Kidney glomerular epithelial cell (primary cell): Measurements from ENCODE around the gene LACTBL1.
A peak's percentile ranks its signal among the peaks of the same experiment; 100 is the strongest.

Experiments
- DNase-seq: peaks from one replicate; lab custom pipeline; 2025; lab: John Stamatoyannopoulos, UW

The LACTBL1 gene

DNA sequence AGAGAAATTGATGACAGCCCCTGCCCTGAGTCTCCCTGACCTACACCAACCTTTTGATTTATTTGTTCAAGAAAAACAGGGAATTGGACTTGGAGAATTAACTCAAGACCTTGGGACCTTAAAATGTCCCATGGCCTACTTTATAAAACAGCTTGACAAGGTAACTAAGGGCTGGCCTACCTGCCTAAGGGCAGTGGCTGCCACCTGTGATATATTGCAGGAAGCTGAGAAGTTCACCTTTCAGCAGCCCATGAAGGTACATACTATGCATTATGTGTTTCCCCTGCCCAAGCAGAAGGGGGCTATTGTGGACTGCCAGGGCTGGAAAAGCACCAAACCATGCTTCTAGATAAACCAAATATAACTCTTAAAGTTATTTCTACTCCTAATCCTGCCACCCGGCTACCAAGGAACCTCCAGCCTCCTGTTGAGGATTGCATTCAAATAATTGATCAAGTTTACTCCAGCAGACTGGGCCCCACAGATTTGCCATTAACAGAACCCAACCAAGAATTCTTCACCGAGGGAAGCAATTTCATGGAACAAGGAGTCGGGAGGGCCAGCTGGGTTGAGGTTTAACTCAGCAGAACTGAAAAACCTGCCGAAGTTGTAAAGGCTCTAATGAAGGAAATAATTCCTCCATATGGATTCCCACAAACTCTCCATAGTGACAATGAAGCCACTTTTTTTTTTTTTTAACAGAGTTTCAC is 28.2 kb downstream of the LACTBL1 start:
- no peak for DNase-seq

DNA sequence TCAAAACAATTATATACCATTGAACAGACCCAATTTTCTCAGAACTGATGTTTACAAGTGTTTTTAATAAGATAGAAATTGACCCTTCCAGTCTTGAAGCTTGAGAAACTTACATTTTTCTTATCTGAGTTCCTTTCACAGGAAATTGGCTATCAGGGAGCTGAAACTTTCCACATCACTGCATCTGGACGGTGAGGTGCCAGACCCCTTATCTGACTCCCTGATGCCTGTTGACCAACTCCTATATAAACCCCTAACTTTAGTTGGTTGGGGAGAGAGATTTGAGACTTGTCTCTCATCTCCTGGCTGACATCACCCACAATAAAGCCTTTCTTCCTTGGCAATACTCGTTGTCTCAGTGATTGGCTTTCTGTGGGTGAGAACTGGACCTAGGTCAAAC is 31.4 kb downstream of the LACTBL1 start:
- DNase-seq = no peak

DNA sequence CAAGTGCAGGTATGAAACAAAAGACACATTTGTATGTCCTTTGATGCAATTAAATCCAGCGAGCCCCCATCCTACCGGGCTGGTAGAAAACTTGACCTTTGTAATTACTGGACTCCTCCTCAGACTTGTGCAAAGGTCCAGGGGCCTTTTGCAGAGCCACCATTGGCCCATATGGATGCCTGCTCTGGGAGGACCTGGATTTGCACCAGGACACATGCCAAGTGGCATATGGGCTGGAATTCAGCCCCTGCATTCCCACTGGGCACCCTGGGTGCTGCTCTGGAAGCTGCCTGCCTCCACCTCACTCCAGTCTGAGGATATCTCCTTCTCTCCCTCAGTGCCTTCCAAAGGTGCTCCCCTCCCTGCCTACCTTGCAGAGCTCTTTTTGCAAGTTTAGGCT is 36.0 kb downstream of the LACTBL1 start:
- DNase-seq = no peak

DNA sequence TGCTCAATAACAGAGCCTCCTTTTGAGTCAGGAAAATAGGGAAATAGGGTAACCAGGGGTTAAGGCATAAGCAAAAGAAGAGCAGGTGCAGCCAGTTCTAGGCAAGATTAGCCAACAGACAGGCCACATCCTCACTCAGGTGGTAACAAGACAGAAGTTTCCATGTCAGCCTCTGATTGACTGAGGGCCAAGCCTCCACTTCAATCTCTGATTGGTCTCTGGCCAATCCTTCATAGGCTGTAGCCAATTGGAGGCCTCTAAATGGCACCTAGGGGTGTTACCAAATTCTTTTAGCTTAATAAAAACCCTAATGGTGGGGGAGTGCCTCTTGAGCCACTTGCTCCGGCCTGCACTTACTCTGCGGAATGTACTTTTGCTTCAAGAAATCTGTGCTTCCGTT is 37.2 kb downstream of the LACTBL1 start:
- DNase-seq = no peak

DNA sequence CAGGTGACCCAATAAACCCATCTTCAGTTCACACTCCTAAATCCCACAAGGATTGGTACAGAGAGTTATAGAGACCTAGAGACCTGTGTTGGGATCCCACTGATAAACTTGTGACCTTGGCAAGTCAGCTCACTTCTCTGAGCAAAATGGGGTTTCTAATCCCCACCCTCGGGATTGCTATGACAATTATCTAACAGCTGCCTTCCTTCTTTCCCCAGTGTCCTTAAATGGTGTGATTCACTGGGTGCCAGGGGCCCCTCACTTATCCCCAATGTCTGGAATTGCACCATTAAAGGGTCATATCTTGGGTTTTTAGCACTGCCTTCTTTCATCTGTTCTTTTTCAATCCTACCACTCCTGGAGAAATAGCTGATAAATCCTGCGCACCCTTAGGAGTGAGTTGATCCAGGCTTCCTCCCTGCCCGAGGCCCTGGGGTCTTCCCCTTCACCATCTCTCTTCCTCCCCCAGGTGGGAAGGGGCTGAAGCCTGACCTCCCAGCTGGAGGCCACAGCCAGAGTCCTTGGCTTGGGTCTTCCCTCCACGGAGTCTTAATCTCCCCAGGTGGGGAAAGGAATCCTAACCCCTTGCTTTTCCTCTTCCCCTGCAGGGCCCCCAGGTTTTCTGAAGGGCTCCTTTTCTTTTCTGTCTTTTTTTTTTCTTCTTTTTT is 39.7 kb downstream of the LACTBL1 start:
- DNase-seq = no peak

DNA sequence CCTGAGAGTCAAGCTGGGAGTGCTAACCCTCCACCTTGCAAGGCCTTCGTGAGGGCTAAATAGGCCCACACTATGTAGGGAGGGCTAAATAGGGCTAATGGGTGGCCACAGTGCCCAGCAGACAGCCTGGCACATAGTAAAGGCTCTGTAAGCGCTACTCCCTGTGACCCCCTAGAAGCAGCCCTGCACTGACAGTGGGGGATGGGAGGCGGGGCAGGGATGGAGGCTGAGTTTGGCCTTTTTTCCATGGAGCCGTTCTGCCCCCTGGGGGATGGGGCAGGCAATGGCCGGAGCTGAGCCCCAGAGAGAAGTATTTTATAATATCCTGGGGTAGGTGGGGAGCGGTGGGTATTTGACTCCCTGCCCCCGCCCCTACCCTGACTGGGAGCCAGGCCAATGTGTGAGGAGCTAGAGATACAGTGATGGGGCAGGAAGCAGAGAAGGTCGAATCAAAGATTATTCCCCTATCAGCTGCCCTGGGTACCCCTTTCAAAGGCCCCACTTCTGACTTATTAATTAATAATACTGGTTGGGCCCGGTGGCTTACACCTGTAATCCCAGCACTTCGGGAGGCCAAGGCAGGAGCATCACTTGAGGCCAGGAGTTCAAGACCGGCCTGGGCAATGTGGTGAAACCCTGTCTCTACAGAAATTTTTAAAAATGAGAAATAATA is 42.3 kb downstream of the LACTBL1 start:
- DNase-seq = peak; percentile 20

DNA sequence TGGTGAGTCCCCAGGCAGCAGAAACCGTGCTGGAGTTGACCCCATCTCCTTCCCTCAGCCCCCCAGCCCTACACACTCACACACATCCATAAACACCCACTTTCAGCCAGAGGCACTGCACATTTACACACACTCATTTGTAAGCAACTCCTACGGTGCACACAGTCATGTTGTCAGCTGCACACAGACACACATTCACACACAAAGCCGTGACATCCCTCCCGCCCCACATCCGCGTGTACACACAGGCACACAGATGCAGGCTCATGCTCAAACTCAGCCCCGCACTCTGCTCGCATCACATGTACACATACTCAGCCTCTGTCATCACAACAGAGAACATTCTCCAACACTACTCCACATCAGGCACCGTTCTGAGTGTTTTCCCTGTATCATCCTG is 47.6 kb downstream of the LACTBL1 start:
- no peak for DNase-seq

DNA sequence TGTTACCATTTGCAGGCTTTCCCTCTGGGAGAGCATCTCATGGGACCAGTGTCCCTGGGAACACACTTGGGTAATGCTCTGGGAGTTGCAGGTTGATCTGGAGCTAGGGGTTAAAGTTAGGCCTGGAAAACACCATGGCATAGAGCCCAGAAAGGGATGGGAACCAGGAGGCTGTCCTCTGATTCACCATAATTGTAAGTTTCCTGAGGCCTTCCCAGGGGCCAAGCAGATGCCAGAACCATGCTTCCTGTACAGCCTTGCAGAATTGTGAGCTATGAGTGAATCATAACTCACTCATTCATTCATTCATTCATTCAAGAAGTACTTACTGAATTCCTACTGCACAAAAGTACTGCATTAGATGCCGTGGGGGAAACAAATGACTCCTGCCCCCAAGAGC is 50.0 kb downstream of the LACTBL1 start:
- DNase-seq = no peak

DNA sequence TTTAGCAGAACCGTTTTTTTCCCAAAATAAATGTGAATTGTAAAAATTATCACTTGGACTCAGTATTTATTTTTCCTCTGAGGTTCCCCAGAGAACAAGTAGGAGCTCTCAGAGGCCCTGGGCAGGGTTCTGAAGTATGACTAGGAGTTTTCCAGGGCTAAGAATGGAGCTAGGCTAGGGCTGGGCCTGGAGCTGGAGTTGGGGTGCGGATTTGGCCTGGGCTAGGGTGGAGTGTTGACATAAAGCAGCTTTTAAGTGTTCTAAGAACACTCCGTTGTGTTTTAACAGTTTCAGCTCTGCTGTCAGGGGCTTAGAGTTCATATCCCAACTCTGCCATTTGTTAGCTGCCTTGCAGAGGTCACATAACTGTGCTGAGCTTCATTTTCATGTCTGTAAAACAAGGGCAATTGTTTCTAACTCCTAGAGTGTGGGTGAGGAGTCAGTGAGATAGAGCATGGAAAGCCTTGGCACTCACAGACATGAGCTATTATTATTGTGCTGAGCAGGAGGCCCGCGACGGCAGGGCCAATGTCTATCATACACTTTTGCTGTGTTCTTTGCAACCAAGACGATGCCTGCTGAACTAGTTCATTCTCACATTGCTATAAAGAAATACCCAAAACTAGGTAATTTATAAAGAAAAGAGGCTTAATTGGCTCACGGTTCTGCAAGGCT is 51.1 kb downstream of the LACTBL1 start:
- no peak for DNase-seq

DNA sequence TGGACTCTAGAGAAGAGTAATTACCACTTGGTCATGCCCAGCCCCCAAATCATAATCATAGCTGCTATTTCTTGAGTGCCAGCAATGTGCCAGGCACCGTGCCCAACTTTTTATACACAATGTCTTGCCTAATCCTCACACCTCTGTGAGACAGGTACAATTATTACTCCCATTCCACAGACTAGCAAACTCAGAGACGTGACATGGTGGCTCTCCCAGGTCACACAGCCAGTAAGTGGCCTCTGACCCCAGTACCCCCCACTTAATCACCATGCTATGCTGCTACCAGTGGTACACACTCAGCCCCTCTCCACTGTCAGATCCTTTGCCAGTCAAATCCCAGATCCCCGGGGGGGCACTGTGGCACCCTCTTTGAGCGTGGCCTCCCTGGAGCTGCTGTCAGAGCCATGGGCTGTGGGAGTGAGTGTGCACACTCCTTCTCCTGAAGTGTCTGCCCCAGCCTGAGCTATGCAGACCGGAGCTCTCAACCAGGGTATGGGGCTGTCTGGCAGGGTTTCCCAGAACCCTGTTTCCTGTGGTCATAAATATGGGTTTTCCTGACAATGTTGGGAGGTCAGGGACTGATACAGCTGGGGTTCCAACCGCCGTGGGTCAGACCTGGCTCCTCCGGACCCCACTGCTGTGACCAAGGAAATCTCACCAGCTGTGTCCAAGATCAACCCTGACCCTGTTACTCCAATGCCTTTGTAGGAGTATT is 51.8 kb downstream of the LACTBL1 start:
- DNase-seq = no peak

DNA sequence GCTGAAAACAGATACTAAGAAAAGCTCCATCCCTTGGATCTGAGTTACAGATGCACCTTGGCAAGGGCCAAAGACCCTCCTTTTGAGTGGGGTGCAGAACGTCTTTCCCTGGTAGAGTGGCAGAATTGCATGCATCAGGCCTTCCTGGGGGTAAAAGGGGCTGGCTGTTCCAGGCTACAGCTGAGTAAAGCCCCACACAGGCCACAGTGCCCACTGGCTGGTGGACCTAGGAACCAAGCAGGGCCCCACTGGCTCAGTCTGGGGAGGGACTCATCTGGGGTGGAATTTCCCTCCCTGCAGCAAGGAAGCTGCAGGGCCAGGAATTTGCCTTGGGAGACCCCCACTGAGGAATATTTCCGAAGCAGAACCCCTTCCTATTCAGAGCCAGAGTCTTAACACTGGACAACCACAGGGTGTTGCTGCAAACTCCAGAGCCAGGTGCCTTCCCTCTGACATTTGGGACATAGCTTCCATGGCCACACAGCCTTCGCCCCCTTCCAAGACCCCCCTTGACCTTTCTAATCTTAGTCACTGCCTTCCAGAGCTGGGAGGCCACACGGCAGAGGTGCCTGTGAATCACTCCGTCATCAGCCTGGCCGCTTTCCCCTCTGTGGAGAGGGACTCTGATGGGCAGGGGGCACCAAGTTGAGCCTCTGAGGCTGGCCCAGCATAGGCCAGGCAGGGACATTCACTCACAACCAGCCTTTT is 52.5 kb downstream of the LACTBL1 start:
- no peak for DNase-seq

DNA sequence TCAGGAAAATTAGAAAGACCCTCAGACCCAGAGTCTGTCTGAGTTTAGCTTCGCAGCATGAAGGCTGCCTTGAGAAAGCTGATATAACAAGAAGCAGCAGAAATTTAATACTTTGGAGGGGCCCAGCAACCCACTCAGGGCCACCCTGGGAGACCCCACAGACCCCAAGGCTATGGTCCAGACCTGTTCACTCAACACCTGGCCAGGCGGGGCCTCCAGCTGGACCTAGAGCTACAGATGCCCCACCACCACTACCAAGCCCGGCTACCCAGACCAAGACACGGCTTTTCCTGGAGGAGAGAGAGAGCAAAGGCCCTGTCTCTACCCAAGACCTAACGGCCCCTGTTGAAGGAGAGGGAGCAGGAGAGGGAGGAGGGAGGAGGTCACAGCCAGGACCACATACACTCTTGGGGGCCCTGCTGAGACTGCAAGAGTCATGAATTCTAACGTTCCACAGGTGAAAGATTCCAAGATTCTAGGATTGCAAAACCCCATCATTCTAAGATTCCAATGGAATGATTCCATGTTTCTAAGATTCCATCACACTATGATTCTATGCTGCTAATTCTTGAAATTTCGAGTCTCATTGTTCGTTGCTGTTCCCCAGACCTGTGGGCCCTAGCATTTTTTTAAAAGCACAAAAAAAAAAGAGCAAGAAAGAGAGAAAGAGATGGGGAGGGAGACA is 53.2 kb downstream of the LACTBL1 start:
- DNase-seq = peak; percentile 22

DNA sequence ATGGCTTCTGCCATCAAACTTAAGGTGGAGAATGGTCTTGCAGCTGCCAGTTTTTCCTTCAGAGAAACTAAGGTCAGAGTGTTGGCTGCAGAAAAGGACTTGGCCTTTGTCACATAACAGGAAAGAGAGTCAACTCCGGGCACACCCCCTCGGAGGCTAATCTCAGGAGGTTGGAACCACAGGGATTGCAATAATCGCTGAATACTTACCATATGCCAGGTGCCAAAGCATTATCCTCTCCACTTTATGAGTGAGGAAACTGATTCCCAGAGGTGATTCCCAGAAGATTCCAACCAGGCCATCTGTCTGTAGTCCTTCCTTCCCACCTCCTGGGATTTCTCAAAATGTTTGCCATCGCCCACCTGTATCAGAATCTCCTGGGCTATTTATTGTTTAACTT is 54.0 kb downstream of the LACTBL1 start:
- DNase-seq = no peak

DNA sequence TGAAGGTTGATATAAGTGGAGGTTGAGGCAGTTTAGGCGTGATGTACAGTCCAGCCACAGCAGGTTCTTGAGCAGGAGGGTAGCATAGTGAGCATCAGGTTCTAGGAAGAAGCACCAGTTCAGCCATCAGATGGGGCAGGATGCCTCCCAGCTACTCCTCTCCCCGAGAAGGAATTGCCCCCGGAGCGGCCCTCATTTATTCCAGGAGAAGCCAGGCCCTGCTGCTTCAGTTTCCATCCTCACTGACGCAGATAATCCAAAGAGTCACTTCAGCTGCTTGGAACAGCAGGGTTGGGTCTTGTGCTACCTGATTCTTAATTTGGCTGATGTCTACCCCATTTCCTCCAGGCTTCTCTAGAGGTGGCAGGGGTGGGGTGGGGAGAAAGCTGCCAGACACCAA is 54.7 kb downstream of the LACTBL1 start:
- no peak for DNase-seq

DNA sequence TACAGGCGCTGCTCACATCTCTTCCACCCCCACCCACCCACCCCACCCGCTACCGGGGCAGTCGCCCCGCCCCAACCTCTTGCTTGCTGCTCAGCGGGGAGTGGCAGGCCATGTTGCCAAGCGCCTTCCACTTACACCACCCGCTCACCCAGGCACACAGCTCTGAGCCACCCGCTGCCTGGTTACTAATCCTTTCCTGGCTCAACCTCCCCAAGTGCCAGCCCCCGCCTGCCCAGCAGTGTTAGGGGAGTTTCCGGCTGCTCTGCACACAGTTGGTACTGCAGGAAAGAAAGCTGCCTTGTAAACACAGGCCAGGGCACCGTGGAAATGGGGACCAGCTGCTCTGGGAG is 56.2 kb downstream of the LACTBL1 start:
- no peak for DNase-seq

DNA sequence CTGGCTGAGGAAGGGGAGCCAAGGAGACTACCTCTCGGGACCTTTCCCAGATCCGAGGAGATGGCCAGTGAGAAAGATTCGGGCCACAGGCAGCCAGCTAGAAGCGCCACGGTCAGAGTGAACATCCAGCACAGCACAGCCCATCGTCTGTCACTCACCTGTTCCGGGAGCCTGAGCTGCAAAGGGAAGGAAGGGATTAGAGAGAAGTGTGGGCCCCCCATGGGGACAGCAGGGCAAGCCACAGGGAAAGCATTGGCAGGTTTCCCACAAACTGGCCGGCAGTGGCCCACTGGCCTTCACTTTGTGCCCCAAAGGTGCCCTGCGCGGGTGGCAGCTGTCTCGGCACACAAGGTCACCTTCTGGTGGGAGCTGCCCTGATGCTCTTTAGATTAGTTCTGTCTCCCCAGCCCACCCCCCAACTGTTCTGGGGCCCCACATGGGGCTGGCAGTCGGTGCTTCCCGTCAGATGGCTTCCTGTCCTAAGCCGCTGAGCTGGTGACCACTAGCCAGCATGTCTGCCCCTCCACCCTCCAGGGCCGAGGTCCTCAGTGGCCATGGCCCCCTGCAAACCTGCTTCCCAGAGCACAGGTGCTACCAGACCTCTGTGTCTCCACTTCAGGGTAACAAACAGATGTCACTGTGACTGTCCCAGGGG is 56.7 kb downstream of the LACTBL1 start:
- no peak for DNase-seq

DNA sequence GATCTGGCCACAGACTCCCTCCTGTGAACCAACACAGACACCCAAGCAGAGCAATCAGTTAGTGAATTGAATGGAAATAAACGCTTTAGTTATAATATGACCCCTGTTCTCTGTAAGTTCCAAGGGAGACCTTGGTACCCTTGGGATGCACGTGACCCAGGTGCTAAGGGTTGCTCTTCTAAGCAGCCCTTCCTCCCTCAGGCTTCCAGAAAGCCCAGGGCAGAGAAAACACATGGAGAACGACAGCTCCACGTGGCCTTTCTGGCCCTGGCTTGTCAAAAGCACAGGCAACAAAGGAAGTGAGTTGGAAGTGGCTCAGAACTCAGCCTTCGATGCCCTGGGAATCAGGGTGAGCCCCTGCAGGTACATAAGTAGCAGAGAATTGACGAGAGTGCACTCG is 57.4 kb downstream of the LACTBL1 start:
- DNase-seq = no peak

DNA sequence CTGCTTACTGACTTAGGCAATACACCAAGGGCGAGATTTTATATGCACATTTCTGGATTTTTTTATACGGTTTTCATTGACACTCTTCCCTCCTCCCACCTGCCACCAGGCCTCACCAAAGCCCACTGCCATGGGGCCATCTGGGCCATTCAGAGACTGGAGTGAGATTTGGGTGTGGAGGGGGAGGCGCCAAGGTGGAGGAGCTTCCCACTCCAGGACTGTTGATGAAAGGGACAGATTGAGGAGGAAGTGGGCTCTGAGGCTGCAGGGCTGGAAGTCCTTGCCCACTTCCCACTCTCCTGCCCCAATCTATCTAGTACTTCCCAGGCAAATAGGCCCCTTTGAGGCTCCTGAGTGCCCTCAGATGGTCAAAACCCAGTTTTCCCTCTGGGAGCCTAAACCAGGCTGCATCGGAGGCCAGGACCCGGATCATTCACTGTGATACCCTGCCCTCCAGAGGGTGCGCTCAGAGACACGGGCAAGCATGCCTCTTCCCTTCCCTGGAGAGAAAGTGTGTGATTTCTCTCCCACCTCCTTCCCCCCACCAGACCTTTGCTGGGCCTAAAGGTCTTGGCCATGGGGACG is 57.9 kb downstream of the LACTBL1 start:
- DNase-seq = no peak

DNA sequence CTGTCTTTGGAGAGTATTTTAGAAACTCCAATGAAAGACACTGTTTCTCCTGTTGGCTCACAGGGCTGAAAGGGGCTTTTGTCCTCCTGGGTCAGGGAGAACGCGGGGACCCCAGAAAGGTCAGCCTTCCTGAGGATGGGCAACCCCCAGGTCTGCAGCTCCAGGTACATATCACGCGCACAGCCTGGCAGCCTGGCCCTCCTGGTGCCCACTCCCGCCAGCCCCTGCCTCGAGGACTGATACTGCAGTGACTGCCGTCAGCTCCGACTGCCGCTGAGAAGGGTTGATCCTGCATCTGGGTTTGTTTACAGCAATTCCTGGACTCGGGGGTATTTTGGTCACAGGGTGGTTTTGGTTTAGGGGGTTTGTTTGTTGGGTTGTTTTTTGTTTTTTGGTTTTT is 58.5 kb downstream of the LACTBL1 start:
- DNase-seq = no peak
